ENCODE data around the gene CDPF1.

Gene CDPF1

DNA sequence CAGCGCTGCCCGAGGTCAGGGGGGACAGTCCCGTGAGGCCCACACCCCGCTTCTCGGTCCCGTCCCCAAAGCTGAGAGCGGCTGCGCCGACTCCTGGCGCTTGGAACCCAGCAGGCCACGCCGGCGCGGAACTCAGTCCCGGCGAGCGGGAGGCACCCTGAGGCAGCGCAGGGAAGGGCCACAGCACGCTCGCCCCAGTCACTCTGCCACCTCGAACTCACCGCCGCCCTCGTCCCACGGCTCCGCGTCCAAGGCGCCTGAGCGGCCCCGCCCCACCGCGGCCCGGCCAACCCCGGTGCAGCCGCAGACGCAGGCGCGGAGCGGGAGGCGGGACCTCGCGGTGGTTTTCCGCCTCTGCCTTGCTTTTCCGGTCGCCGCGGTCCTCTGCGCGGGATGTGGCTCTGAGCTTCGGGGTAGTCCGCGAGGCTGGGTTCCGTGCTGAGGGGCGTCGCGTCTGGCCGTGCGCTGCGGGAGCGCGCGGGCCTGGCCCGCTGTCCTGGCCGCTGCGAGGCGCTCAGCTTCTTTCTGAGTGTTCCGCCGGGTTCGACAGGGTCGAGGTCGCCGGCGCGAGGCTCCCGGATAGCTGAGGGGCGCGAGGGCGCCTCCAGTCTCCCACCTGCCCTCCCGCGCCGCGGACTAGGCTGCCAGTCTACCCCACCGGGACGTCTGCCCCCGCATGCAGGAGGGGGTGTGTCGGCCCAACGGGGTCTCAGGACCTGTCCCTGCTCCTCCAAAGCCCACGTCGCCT is at the start of gene CDPF1:
Gene CDPF1, minus strand, starts transcription at position 259 of the 748 bp plus-strand sequence. CDS start 2,009 bp downstream, outside the sequence.
- DNase-seq: peak; percentile 57

- no peak for DNase-seq
These were observed 49.0 kb upstream of the CDPF1 start for GRCh38 chr22:46299101-46299500.

GRCh38 chr22:46297151-46297812 is 47.2 kb upstream of the CDPF1 start:
- DNase-seq: no peak

- peak; percentile 91 for DNase-seq
These were observed 46.4 kb upstream of the CDPF1 start, which contains the start of gene GTSE1 for GRCh38 chr22:46296257-46297150. GTSE1 (plus strand) TSS chr22:46296870; CDS start chr22:46297401, 531 bp downstream.

DNA sequence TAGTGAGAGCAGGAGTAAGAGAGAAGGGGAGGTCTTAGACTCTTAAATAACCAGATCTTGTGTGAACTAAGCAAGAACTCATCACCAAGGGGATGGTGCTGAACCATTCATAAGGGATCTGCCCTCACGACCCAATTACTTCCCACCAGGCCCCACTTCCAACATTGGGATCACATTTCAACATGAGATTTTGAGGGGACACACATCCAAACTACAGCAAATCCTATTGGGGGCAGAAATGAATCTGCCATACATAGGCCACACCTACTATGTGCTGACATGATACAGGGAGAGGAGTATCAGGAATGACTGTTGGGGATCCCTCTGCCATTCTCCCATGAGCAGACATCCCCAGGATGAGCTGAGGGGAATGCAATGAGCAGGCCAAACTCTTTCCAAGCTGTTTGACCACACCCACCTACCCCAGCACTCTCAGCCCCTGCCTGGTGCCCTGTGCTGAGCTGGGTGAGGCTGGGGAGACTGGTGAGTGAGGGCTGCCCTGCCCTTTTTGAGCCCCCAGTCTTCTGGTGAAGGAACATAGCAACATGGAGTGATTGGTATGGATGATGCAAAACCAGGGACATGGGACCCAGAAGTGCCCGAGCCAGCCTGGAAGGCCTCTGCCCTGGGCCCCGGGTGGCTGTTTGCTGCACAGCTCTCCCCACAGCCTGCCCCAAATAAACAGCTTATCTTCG is 45.3 kb upstream of the CDPF1 start:
- no peak for DNase-seq

GRCh38 chr22:46294784-46295183 is 44.7 kb upstream of the CDPF1 start:
- DNase-seq: no peak

DNA sequence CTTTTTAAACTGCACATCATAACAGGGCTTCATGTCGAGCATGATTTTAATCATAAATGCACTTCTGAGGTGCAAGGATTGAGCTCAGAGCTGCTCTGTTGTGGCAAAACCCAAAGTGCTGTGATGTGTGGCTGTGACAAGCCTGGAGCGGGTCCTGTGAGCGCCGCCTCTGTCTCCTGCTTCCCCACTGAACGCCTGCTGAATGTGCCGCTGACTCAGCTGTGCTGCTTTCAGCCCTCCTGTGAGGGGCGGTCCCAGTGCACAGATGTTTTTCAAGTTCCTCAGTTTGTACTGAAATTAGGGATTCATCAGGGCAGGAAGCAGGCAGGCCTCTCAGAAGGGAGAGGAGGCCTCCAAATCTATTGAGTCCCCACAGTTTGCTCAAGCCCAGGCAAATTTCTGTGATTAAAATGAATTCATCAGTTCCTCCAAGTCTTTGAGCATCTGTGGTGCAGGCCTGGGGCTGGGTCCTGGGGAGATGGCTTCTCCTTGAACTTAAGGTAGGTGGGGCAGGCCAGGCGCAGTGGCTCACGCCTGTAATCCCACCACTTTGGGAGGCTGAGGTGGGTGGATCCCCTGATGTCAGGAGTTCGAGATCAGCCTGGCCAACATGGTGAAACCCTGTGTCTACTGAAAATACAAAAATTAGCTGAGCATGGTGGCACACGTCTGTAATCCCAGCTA is 43.6 kb upstream of the CDPF1 start:
- DNase-seq: no peak

DNA sequence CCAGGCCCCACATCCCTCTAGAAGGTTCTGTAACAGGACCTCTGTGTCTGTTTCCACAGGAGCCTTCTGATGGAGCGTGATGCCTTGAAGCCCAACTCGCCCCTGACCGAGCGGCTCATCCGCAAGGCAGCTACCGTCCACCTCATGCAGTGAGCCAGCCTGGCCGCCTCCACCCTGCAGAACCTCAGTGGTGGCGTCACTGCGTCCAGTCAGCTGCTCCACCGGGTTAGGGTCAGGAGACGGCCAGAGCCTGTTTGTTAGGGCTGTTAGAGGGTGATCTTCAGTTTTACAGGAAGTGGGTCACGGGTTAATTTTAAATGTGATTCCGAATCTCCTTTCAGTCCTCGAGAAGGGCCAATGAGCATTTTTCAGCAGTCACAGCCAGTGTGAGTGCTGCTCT is 42.6 kb upstream of the CDPF1 start:
- DNase-seq: no peak

- DNase-seq: no peak
These were observed 42.1 kb upstream of the CDPF1 start for GRCh38 chr22:46292173-46292572.

DNA sequence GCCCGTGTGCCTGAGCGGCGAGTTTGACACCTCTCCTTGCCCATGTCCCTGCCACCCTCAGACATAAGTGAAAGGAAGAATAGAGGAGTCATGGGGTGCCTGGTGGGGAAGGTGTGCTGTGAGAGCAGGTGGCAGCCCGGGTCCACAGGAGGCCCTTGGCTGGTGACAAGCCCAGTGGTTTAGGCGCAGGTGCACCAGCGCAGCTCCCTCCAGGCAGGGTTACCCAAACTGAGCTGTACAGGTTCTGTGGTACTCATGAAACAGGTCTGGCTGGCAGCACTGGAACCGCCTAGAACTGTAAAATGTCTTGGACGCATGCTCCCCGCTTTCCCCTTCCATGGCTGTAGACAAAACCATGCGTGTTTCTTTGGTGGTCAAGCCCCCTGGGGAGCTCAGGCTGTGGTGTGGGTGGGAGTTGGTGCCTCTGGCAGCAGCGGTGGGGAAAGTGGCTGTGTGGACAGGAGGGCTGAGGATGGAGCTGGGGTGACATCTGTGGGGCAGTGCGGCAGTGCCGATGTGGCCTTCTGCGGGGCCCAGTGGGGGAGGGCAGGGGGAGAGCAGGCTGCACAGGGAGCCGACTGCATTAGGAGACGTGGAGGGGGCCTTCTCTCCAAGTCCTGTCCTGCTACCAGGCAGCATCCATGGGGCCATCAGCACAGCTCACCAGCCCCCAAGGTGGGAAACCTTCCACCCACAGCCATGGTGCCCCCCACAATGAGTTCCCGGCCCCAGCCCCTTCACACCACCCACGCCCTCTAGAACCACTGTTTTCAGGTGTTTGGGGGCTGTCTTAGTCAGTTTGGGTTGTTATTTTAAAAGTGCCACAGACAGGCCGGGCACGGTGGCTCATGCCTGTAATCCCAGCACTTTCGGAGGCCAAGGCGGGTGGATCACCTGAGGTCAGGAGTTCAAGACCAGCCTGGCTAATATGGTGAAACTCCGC is 41.0 kb upstream of the CDPF1 start:
- no peak for DNase-seq

DNA sequence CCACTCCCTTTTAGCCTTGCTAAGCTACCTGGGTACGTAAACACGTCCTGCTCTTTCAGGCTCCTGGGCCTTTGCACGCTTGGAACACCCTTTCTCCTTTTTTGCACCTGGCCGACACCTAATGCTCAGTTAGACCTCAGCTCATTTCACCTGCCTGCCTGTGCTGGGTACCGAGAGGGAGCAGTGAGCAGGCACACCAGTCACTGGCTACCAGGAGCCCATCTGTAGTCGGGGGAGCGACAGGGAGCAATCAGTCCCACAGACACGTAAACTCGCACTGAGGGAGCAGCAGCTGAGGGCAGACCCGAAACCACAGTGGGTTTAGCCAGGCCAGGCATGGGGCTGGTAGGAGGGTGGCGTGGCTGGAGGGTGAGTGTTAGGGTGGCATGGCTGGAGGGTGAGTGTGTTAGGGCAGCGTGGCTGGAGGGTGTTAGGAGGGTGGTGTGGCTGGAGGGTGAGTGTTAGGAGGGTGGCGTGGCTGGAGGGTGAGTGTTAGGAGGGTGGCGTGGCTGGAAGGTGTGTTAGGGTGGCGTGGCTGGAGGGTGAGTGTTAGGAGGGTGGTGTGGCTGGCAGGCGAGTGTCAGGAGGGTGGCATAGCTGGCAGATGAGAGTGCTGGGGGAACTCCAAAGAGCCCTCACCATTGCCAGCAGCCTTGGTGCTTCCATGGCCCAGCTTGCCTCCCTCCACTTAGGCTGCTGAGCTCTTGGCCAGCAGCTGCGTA is 40.2 kb upstream of the CDPF1 start:
- DNase-seq: no peak

DNA sequence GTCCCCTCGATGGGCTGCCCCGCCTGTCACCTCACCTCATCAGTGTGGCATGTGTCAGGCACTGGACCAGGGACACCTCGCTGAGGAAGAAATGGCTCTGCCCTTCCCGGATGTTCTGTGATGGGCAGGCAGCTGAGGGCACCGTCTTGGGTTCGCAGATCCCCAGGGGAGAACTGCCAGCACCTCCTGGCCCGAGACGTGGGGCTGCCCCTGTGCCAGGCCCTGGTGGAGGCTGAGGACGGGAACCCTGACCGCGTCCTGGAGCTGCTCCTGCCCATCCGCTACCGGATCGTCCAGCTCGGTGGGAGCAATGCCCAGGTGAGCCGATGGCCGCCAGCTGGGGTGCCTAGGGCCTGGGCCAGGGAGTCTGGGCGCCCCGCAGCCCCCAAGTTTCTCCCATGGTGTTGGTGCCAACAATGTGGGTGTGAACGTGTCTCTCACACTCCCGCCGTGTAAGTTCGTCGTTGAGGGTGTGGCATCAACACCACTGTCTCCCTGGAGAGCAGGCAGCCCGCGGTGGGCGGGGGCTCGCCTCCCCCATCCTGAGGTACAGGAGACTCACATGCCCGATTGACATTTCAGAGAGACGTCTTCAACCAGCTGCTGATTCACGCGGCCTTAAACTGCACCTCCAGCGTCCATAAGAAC is 39.3 kb upstream of the CDPF1 start:
- no peak for DNase-seq

- DNase-seq: no peak
These were observed 38.8 kb upstream of the CDPF1 start for GRCh38 chr22:46288846-46289243.

- no peak for DNase-seq
These were observed 38.0 kb upstream of the CDPF1 start for GRCh38 chr22:46287873-46288751.

- no peak for DNase-seq
These were observed 37.1 kb upstream of the CDPF1 start for GRCh38 chr22:46286941-46287872.

GRCh38 chr22:46286006-46286405 is 35.9 kb upstream of the CDPF1 start:
- DNase-seq: no peak

- no peak for DNase-seq
These were observed 32.0 kb upstream of the CDPF1 start for GRCh38 chr22:46281866-46282678.

Data from NCI-H446 treated with DMSO at 0.1 percent for 48 hours (cell line).